Neuronal stem cell (in vitro differentiated cells): ENCODE measurements around the gene CARHSP1.

Source experiments
- DNase-seq: peaks from one replicate; pipeline ENCODE4 v3.0.0-alpha.2; 2013; ENCODE audit warnings: low spot score
- H2AFZ ChIP-seq: one replicate; pipeline ENCODE4 v1.6.1; 2013; ENCODE audit warnings: mild to moderate bottlenecking, low read length, inconsistent platforms
- H2AK5ac ChIP-seq: 2 replicates; pipeline ENCODE4 v1.6.1; 2013; ENCODE audit warnings: low read depth, mild to moderate bottlenecking, inconsistent platforms, low read length, moderate library complexity, mixed read lengths
- H2BK120ac ChIP-seq: 2 replicates; pipeline ENCODE4 v1.6.1; 2013; ENCODE audit warnings: low read depth, mild to moderate bottlenecking, inconsistent platforms, low read length, moderate library complexity, mixed read lengths
- H2BK12ac ChIP-seq: one replicate; pipeline ENCODE4 v1.6.1; 2013; ENCODE audit warnings: low read length, inconsistent platforms
- H2BK15ac ChIP-seq: 2 replicates; pipeline ENCODE4 v1.6.1; 2013; ENCODE audit warnings: mild to moderate bottlenecking, low read length, inconsistent platforms, mixed read lengths
- H2BK5ac ChIP-seq: one replicate; pipeline ENCODE4 v1.6.1; 2013; ENCODE audit warnings: inconsistent platforms, mild to moderate bottlenecking, low read length, moderate library complexity
- H3K14ac ChIP-seq: one replicate; pipeline ENCODE4 v1.6.1; 2013; ENCODE audit warnings: low read length, inconsistent platforms
- H3K18ac ChIP-seq: 2 replicates; pipeline ENCODE4 v1.6.1; 2013; ENCODE audit warnings: low read length, inconsistent platforms
- H3K23ac ChIP-seq: 2 replicates; pipeline ENCODE4 v1.6.1; 2013; ENCODE audit warnings: low read depth, mild to moderate bottlenecking, mixed read lengths, low read length, inconsistent platforms; ENCODE audit not compliant: poor library complexity
- H3K27ac ChIP-seq: replicated peaks from 3 replicates; pipeline ENCODE4 v1.5.1; 2013; ENCODE audit warnings: low read length, inconsistent platforms
- H3K27me3 ChIP-seq, 3 experiments: 2 replicates each; pipeline ENCODE4 v1.6.1; 2013; ENCODE audit warnings: low read length in 3 of 3, mild to moderate bottlenecking in 2 of 3, inconsistent platforms in 1 of 3, low read depth in 1 of 3, mixed read lengths in 1 of 3, moderate library complexity in 1 of 3; ENCODE audit not compliant: control insufficient read depth in 3 of 3, insufficient read depth in 3 of 3
- H3K36me3 ChIP-seq, 2 donors: replicated peaks in 1 of 2; 2 replicates each; pipeline ENCODE4 v1.6.1; 2013; ENCODE audit warnings: low read length in 2 of 2; ENCODE audit not compliant: control insufficient read depth in 2 of 2, insufficient read depth in 2 of 2
- H3K4ac ChIP-seq: 2 replicates; pipeline ENCODE4 v1.6.1; 2013; ENCODE audit warnings: inconsistent platforms, mild to moderate bottlenecking, low read length, moderate library complexity
- H3K4me1 ChIP-seq, 2 donors: 1 replicate in 1 of 2; 2 replicates in 1 of 2; pipeline ENCODE4 v1.6.1; 2013; ENCODE audit warnings: low read length in 2 of 2, low read depth in 1 of 2; ENCODE audit not compliant: control insufficient read depth in 2 of 2, insufficient read depth in 1 of 2
- H3K4me2 ChIP-seq: one replicate; pipeline ENCODE4 v1.6.1; 2013; ENCODE audit warnings: mild to moderate bottlenecking, low read length, inconsistent platforms; ENCODE audit not compliant: insufficient read depth, poor library complexity, severe bottlenecking
- H3K4me3 ChIP-seq, 2 donors: 2 replicates each; pipeline ENCODE4 v1.5.1; 2013; ENCODE audit warnings: low read length in 2 of 2, mild to moderate bottlenecking in 2 of 2, inconsistent platforms in 1 of 2, moderate library complexity in 1 of 2
- H3K79me1 ChIP-seq: one replicate; pipeline ENCODE4 v1.6.1; 2013; ENCODE audit warnings: low read depth, mild to moderate bottlenecking, inconsistent platforms, low read length, moderate library complexity
- H3K9ac ChIP-seq: one replicate; pipeline ENCODE4 v1.6.1; 2013; ENCODE audit warnings: mild to moderate bottlenecking, low read depth, low read length, inconsistent platforms; ENCODE audit not compliant: poor library complexity
- H3K9me3 ChIP-seq, 2 donors: replicated peaks in 1 of 2; 2 replicates each; pipeline versions ENCODE3 to v1.6.1; 2013; ENCODE audit warnings: low read length in 2 of 2, mild to moderate bottlenecking in 2 of 2, inconsistent platforms in 1 of 2, low read depth in 1 of 2, mixed read lengths in 1 of 2, moderate library complexity in 1 of 2; ENCODE audit not compliant: control insufficient read depth in 2 of 2, insufficient read depth in 1 of 2
- H4K8ac ChIP-seq: one replicate; pipeline ENCODE4 v1.6.1; 2013; ENCODE audit warnings: low read depth, mild to moderate bottlenecking, inconsistent platforms, low read length, moderate library complexity
- H4K91ac ChIP-seq: one replicate; pipeline ENCODE4 v1.6.1; 2013; ENCODE audit warnings: low read length, low read depth, mild to moderate bottlenecking, inconsistent platforms; ENCODE audit not compliant: poor library complexity
- WGBS, 2 donors: extraction: QIAGEN DNeasy Blood & Tissue Kit; methylation state at CpG; one replicate each; pipeline ENCODE4 v1.1.7; 2013; ENCODE audit warnings: missing lambda C conversion rate in 2 of 2, mixed read lengths in 1 of 2; ENCODE audit not compliant: insufficient read length in 2 of 2, insufficient replicate concordance in 1 of 2; ENCODE audit errors: extremely low coverage in 2 of 2; 5-methylcytosine and 5-hydroxymethylcytosine counted together

CARHSP1 gene

GRCh38 chr16:8859913-8860881 lies 8.6 kb downstream of the CARHSP1 start:
- Histone ChIP-seq H3K36me3 (peaks cover 42 to 75% of the 10 kb centered on the region in 2 donors), H3K27ac (no peak overlapping the region), H2AFZ (no peak overlapping the region), H3K18ac (peak overlapping the region; percentile 54), H3K4me1 (peaks cover 8 to 18% of the 10 kb centered on the region in 2 donors), H3K9me3 (peaks cover 0 to 2% of the 10 kb centered on the region in 2 donors), H3K4me3 (no peak overlapping the region), H2AK5ac (no peak overlapping the region), H3K4ac (no peak overlapping the region), H3K27me3 (peaks cover 0 to 2% (median 0%) of the 10 kb centered on the region in 3 experiments), H3K9ac (no peak overlapping the region), H3K79me1 (peaks cover 27% of the 10 kb centered on the region), H4K91ac (no peak overlapping the region), H2BK120ac (no peak overlapping the region), H3K14ac (no peak overlapping the region), H2BK5ac (peak overlapping the region; percentile 16), H4K8ac (no peak overlapping the region), H2BK15ac (no peak overlapping the region), H3K23ac (peak overlapping the region; percentile 81), H3K4me2 (no peak overlapping the region), H2BK12ac (no peak overlapping the region)
- no peak for DNase-seq
- no CpG with 5 or more reads among the region's 25 CpGs for WGBS, 2 donors

- H2AFZ ChIP-seq = no peak overlapping the region
- no peak overlapping the region for H2AK5ac ChIP-seq
- no peak overlapping the region for H3K4me2 ChIP-seq
- peaks cover 0 to 2% (median 0%) of the 10 kb centered on the region in 3 experiments for H3K27me3 ChIP-seq
- peaks cover 0 to 2% of the 10 kb centered on the region in 2 donors for H3K9me3 ChIP-seq
- no peak overlapping the region for H2BK5ac ChIP-seq
- peaks cover 26% of the 10 kb centered on the region for H3K79me1 ChIP-seq
- H3K4me1 ChIP-seq = peaks cover 7 to 13% of the 10 kb centered on the region in 2 donors
- H3K9ac ChIP-seq = peak overlapping the region; percentile 83
- H2BK15ac ChIP-seq = no peak overlapping the region
- no peak overlapping the region for H3K4me3 ChIP-seq
- H3K14ac ChIP-seq = no peak overlapping the region
- H4K8ac ChIP-seq = no peak overlapping the region
- no CpG with 5 or more reads among the region's 31 CpGs for WGBS, 2 donors
- no peak overlapping the region for H2BK12ac ChIP-seq
- peak overlapping the region; percentile 4 for H2BK120ac ChIP-seq
- no peak for DNase-seq
- H3K23ac ChIP-seq = peak overlapping the region; percentile 95
- no peak overlapping the region for H3K27ac ChIP-seq
- peaks cover 50 to 75% of the 10 kb centered on the region in 2 donors for H3K36me3 ChIP-seq
- no peak overlapping the region for H4K91ac ChIP-seq
- no peak overlapping the region for H3K4ac ChIP-seq
- peak overlapping the region; percentile 27 for H3K18ac ChIP-seq
Observed at GRCh38 chr16:8858994-8859912, 9.6 kb downstream of the CARHSP1 start.

GRCh38 chr16:8855972-8856371 lies 12.8 kb downstream of the CARHSP1 start:
- no peak overlapping the region for H2AFZ ChIP-seq
- no peak overlapping the region for H4K91ac ChIP-seq
- peaks cover 55 to 87% of the 10 kb centered on the region in 2 donors for H3K36me3 ChIP-seq
- no peaks in the 10 kb centered on the region for H3K9me3 ChIP-seq
- H2AK5ac ChIP-seq = no peak overlapping the region
- H2BK5ac ChIP-seq = no peak overlapping the region
- H3K79me1 ChIP-seq = peaks cover 19% of the 10 kb centered on the region
- H3K9ac ChIP-seq = no peak overlapping the region
- H2BK15ac ChIP-seq = no peak overlapping the region
- H3K27ac ChIP-seq = no peak overlapping the region
- no peak overlapping the region for H3K4me2 ChIP-seq
- H3K4me3 ChIP-seq = no peak overlapping the region
- no peak overlapping the region for H4K8ac ChIP-seq
- DNase-seq = no peak
- H3K23ac ChIP-seq = no peak overlapping the region
- no CpG with 5 or more reads among the region's 5 CpGs for WGBS, 2 donors
- H2BK120ac ChIP-seq = no peak overlapping the region
- no peak overlapping the region for H2BK12ac ChIP-seq
- peaks cover 0 to 2% (median 0%) of the 10 kb centered on the region in 3 experiments for H3K27me3 ChIP-seq
- H3K14ac ChIP-seq = no peak overlapping the region
- H3K18ac ChIP-seq = no peak overlapping the region
- peaks cover 5 to 14% of the 10 kb centered on the region in 2 donors for H3K4me1 ChIP-seq
- H3K4ac ChIP-seq = no peak overlapping the region
